PFSK-1 (cell line): ENCODE measurements around the gene GJA5.

Experiments used
- FOXP2 ChIP-seq: optimal IDR thresholded peaks from 2 replicates; pipeline ENCODE3; 2011; ENCODE audit warnings: borderline replicate concordance, control low read depth, inconsistent platforms; ENCODE audit not compliant: insufficient read depth; ENCODE audit errors: extremely low read length, extremely low read depth
- POLR2AphosphoS5 ChIP-seq: IDR thresholded peaks from 2 replicates; pipeline ENCODE4 v1.6.1; 2012; ENCODE audit warnings: low read depth, mild to moderate bottlenecking, control low read depth, low read length, moderate library complexity
- SIN3A ChIP-seq: IDR thresholded peaks from 2 replicates; pipeline ENCODE4 v1.6.1; 2012; ENCODE audit warnings: mild to moderate bottlenecking, low read length, moderate library complexity, borderline replicate concordance; ENCODE audit not compliant: insufficient read depth
- TAF1 ChIP-seq: IDR thresholded peaks from 2 replicates; pipeline ENCODE4 v1.6.1; 2012; ENCODE audit warnings: low read length, control low read depth, borderline replicate concordance; ENCODE audit not compliant: insufficient read depth
- TF ChIP-seq, protein P1 (sequence below), 2 experiments: IDR thresholded peaks; 2 replicates each; pipeline versions ENCODE4 v1.6.1 to v1.8.0; 2011 to 2012; ENCODE audit warnings: low read depth in 2 of 2, low read length in 2 of 2, control low read depth in 1 of 2, inconsistent platforms in 1 of 2, mild to moderate bottlenecking in 1 of 2, moderate library complexity in 1 of 2; ENCODE audit not compliant: insufficient read depth in 1 of 2

The GJA5 gene

DNA sequence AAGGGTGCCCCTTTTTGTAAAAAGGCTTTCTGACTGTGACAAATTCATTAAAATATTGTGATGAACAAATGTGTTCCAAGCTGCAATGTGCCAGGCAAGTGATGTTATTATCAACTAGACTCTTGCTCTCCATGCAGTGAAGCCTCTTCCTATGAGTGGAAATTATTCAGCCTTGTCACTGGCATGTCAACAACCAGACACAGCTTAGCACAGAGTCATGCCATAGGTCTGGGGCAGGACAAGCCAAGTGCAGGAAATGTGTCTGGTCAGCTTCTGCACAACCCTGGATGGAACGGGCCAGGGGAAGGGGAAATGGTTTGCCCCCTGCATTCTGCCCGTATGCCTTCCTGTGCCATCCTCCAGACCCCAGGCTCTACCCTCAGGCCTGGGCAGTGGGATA, 27.4 kb upstream of the GJA5 start:
- no peak for TF ChIP-seq TAF1
- no peak for TF ChIP-seq POLR2AphosphoS5
- no peak for TF ChIP-seq SIN3A
- TF ChIP-seq, protein P1, sequence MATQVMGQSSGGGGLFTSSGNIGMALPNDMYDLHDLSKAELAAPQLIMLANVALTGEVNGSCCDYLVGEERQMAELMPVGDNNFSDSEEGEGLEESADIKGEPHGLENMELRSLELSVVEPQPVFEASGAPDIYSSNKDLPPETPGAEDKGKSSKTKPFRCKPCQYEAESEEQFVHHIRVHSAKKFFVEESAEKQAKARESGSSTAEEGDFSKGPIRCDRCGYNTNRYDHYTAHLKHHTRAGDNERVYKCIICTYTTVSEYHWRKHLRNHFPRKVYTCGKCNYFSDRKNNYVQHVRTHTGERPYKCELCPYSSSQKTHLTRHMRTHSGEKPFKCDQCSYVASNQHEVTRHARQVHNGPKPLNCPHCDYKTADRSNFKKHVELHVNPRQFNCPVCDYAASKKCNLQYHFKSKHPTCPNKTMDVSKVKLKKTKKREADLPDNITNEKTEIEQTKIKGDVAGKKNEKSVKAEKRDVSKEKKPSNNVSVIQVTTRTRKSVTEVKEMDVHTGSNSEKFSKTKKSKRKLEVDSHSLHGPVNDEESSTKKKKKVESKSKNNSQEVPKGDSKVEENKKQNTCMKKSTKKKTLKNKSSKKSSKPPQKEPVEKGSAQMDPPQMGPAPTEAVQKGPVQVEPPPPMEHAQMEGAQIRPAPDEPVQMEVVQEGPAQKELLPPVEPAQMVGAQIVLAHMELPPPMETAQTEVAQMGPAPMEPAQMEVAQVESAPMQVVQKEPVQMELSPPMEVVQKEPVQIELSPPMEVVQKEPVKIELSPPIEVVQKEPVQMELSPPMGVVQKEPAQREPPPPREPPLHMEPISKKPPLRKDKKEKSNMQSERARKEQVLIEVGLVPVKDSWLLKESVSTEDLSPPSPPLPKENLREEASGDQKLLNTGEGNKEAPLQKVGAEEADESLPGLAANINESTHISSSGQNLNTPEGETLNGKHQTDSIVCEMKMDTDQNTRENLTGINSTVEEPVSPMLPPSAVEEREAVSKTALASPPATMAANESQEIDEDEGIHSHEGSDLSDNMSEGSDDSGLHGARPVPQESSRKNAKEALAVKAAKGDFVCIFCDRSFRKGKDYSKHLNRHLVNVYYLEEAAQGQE (IDR thresholded peaks at IDR 0.05; ENCODE audit: insufficient read depth in 1 of 2, low read depth in 2 of 2, low read length in 2 of 2), result no peak
- TF ChIP-seq FOXP2, result no peak

DNA sequence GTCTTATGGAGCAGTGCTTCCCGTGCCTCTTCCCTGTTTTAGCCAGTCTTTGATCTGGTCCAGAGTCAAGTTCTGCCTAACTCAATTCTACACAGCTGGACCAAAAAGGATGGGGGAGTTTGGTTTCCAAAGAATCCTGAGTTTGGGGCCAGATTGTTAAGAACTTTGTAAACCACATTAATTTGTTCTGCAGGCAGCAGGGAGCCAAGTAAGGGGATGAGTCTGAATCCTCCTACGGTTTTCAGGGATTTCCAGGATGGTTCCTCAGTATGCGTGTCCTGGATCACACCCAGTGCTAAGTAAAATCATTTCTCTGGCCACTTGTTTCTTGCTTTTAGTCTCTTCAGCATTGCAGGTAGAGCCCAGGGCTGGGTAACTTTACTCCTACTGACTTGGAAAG, 26.1 kb upstream of the GJA5 start:
- TF ChIP-seq TAF1, result no peak
- no peak for TF ChIP-seq SIN3A
- TF ChIP-seq FOXP2, result no peak
- TF ChIP-seq, protein P1 (IDR thresholded peaks at IDR 0.05; ENCODE audit: insufficient read depth in 1 of 2, low read depth in 2 of 2, low read length in 2 of 2), result no peak
- no peak for TF ChIP-seq POLR2AphosphoS5

DNA sequence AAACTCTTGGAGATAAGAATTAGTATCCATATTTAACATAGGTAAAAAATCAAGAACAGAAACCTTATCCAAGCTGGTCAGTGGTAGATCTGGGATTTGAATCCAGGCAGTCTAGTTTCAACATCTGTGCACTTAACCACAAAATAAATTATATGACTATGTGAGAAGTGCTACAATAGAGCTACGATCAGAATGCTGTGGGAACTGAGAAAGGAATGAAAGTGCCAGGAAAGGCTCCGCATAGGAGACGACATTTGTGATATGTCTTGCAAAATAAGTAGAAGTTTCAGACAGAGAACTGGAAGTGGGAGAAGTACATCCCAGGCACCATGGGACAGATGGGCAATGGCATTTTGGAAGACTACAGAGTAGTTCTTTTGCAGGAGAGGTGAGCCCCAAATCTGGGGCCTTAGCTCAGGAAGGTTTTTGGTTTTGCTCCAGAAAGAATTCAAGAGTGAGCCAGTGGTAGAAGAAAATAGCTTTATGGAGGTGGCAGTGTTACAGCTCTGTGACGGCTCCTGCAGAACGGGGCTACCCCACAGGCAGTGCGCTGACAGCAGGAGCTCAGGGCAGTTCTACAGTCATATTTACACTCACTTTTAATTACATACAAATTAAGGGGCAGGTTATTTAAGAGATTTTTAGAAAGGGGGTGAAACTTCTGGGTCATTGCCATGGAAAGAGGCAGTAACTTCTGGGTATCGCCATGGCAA, 25.5 kb upstream of the GJA5 start:
- TF ChIP-seq, protein P1 (IDR thresholded peaks at IDR 0.05; ENCODE audit: insufficient read depth in 1 of 2, low read depth in 2 of 2, low read length in 2 of 2), result no peak
- no peak for TF ChIP-seq TAF1
- TF ChIP-seq FOXP2, result no peak
- no peak for TF ChIP-seq SIN3A
- TF ChIP-seq POLR2AphosphoS5, result no peak

DNA sequence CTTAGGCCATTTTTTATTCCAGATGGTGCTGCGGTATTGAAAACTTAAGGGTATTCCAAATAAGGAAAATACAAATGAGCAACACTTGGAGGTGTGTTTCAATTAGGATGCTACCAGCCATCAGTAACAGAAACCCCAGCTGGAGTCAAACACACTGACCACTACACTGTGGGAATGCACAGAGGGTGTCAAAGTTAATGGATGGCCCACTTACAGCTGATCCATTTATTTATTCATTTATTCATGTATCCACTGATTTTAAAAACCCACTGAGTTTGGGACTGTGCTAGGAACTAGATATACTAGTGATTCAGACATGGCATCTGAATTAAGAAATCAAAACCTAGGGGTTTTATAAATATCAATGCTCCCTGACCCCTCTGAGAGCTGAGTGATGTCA, 24.5 kb upstream of the GJA5 start:
- TF ChIP-seq SIN3A, result no peak
- no peak for TF ChIP-seq TAF1
- TF ChIP-seq FOXP2, result no peak
- TF ChIP-seq, protein P1 (IDR thresholded peaks at IDR 0.05; ENCODE audit: insufficient read depth in 1 of 2, low read depth in 2 of 2, low read length in 2 of 2), result no peak
- no peak for TF ChIP-seq POLR2AphosphoS5

DNA sequence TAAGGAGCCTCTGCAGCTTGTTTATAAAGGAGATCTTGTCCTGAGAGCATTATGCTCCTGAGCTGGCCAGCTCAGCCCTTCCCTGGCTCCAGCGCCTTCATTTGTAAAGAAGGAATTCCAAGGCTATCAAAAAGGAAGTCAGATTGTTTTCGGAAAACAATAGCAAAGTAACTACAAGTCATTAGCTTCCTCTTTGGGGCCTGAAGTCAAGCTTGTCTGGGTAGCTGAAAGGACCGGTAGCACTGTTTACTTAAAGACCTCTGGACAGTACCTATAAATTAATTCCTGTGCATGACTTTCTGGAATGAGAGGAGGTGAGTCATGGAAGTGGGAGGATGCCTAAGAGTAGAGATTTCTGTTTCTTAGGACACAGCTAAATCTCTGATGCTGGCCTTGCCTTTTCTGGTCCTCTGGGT, 20.7 kb upstream of the GJA5 start:
- TF ChIP-seq, protein P1 (IDR thresholded peaks at IDR 0.05; ENCODE audit: insufficient read depth in 1 of 2, low read depth in 2 of 2, low read length in 2 of 2), result peak in 1 of 2 experiments; percentile 53; a peak in 1 of 4 replicates
- TF ChIP-seq SIN3A, result no peak
- no peak for TF ChIP-seq FOXP2
